GM18508 (cell line): Measurements from ENCODE around the gene LAIR1.
"Not testable (repeated sequence)": the region's sequence is repeated elsewhere in the genome, so short reads cannot be mapped to it uniquely, and the experiment has no call there.

Experiments used
- ATAC-seq: cut with Tn5 transposase; IDR thresholded peaks from one replicate; pipeline ENCODE4 v1.9.1; 2021; ENCODE audit warnings: moderate number of reproducible peaks; ENCODE audit not compliant: insufficient read depth, unreplicated experiment

LAIR1 gene

DNA sequence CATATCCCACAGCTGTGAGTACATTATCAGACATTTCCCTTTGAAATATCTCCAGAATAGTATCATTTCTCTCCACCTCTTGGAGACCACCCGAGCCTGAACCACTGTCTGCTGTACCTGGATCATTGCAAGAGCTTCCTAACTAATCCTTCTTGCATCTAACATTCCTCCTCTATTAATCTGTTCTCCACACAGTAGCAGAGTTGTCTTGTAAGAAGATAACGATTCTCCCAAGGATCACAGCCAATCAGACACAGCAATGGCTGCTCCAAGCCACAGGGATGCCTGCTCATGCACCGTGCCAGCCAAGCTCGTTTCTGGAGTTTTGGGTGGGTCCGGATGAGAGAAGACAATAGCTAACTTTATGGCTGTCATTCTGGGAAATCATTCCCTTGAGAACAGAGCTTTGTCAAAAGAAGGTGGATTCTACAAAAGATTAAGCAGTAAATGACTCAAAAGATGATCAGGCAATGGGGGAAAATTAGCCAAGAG lies 14.5 kb upstream of the LAIR1 start:
- ATAC-seq, result no peak

DNA sequence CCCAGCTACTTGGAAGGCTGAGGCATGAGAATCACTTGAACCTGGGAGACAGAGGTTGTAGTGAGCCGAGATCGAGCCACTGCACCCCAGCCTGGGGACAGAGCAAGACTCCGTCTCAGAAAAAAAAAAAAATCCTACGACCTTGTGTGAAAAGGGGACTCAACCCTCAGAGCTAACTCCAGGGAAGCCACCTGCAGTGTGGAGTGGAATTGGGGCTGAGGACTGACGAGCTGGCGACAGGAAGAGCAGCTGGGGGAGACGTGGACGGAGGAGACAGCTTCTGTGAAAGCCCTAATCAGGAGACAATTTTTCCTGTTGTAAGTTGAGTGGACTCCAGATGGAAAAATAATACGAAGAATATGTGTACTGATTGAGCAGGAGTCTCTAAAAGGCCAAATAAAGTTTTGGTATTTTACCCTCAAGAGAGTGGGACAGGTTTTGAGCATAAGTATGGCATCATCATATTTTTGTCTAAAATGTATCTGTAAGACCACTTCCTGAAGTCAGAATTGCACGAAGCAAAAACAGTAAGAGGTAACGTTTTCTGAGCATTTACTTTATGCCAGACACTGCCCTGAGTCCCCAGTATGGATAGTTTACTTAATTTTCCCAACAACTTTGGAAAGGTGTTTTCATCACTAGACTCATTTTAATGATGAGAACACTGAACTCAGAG lies 12.0 kb upstream of the LAIR1 start:
- no peak for ATAC-seq

DNA sequence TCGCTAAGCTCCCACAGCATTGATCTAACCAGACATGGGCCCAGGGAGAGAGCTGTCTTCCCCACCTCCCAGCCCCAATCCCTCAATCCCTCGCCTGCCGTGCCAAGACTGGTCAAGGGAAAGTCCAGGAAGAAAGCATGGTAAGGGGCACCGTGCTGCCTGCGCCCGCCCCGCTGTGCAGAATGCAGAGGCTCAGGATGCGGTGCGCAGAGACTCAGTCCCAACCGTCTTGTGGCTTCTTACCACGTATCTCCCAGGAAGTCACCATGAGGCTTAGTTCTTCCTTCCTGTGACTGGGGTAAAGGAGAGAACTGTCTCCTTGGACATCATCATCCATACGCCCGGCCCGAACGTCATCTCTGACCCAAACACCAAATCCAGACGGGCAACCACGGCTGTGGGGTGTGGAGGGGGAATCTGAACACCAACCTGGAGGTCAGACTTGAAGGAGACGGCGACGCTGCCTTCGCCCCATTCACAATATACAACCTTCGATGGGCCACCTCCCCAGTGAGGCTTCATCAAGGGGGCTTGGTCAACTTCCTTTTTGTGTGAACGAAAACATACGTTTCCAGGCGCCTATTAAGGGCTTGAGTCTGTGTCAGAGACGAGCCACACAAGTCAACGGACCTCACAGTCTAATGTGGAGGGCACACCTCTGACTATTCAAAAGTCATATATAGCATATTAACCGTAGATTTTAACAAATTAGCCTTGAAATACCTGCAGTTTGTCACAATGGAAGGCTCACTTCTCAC lies 10.6 kb upstream of the LAIR1 start:
- not testable (repeated sequence) for ATAC-seq

DNA sequence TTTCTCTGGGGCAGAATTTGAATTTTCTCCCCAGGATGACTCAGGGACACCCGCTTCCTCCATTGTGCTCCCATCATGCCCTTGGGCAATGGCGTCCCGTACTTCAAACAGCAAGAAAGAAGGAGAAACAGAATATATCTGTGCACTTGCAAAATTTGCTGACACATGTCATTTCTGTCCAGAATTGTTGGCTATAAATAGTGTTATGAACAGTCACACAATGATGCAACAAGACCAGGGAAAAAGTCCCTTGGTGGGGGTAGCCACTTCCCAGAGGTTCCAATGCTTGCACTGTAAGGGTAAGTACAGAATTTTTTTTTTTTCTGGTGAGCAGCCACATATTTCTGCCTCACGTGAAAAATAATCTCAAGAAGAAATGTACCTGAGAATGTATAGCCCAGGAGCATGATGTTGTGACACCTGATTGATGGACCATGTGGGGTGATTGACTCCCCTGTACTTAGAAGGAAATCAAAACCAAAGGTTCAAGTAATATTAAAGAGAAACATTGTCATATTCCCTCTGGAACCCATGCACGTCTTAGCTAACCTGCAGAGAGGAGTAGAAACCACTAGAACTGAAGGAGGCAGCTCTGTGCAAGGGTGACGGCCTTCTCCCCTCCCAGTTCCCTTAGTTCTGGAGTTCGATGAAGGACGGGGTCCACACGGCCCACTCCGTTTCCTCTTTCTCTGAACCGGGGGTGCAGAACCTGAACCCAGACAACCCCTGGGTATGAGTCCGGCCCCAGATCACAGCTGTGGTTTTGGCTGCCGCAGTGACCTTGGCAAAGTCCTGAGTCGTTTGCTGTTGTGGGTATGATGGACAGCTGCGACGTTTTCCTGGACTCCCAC lies 9.3 kb upstream of the LAIR1 start:
- no peak for ATAC-seq

DNA sequence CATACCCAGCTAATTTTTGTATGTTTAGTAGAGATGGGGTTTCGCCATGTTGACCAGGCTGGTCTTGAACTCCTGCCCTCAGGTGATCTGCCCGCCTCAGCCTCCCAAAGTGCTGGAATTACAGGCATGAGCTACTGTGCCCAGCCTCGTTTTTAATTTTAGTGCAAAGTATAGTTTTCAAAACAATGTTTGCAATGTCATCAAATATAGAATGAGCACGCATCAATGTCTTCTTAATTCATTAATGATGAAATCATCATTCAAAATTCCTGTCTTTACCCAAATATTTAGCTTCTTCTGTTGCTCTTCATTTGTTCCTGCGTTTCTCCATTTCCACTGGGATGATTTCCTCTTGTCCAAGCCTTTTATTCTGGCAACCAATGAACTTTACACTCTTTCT lies 6.7 kb upstream of the LAIR1 start:
- not testable (repeated sequence) for ATAC-seq

DNA sequence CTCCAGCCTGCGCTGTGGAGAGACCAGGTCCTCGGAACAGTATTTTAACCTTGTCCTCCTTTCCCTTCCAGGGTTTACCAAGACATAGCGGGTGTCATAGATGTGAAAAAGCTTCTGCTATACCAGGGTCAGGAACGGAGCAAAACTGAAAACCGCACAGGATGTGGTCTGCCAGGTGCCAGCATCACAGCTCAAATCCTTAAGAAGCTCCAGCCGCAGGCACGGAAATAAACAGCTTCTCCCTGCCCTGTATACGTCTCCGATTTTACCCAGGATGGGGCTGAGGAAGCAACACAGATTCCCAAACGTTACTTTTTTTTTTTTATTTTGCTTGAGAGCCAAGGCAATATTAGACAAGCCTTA lies 5.7 kb upstream of the LAIR1 start:
- not testable (repeated sequence) for ATAC-seq

DNA sequence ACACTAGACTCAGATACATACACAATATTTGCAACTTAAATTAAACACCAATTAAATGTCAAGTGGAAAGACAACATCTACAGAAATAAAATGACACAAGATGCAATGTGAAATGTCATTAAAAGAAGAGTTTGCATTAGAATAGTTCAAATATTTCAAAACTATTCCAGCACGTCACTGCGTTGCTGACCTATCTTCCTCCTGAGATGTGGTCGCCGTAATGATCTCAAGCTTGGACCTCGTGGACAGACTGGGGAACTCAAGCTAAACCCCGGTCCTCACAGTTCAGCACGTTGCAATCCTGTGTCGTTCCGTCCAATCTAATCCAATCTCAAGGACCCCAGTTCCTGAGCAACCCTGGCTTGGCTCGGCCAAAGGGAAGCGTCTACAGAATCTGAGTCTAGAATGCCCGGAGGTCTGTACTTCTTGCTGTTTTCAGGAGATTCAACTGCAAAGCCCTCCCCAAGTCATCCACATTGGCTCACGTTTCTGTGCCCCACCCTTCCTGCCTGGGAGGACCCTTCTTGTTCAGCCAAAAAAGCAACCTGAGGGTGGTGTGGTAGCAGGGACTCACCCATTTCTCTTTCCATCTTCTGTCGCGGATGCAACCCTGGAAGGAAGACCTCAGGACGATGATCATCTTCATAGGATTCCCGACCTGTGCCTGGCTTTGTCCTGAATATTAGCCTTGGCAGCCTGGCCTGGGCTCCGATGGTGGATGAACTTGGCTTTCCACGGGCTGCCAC lies 5.1 kb upstream of the LAIR1 start:
- not testable (repeated sequence) for ATAC-seq

DNA sequence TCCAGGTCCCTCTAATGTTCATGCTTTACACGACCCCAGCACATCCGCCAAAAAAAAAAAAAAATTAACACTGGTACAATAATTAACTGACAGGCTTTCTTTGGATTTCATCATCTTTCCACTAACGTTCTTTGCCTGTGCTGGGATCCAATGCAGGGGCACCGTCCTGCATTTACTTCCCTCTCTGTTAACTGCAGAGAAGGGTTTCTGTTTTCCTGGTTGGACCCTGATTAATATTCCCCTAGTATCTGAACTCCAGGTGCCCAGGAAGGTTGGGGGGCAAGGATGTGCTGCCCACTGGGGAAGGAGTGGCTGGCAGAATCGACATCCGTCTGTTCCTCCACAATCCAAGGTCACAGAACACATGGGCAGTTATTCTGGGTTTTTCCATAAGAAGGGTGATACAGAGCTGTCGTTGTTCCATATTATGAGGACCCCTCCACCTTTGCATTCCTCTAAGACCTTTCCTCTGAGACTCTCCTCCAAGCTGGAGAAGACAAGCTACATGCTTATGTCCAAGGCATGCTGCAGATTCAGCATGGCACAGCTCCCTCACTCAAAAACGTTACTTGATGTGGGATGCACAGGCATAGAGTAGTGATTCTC lies 4.5 kb upstream of the LAIR1 start:
- no peak for ATAC-seq

DNA sequence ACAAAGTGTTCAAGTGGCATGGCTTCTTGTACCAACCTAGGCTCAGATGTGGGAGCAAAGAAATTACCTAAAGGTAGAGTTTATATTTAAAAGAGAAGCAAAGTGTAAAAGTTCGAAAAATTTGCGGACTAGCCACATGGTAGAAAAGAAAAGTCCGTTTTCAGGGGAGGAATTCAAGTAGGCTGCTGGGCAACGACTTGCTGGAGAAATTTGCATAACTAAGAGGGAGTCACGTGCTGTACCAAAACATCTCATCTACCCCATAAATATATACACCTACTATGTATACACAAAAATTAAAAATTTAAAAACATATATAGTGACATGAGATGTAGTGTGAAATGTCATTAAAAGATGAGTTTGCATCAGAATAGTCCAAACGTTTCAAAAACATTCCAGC lies 2.1 kb upstream of the LAIR1 start:
- no peak for ATAC-seq

DNA sequence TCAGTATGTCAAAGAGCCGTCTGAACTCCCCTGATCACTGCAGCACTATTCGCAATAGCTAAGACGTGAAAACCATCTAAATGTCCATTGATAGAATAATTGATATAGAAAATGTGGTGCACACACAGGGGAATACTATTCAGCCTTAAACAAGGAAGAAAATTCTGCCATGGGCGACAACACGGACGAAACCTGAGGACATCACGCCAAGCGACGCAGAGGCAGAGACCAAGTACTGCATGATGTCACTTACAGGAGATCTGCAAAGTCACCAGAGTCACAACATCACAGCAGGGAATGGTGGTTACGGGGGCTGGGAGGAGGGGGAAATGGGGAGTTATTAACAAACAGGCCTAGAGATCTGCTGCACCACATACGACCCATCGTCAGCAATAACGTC lies 1.1 kb upstream of the LAIR1 start:
- ATAC-seq, result not testable (repeated sequence)

DNA sequence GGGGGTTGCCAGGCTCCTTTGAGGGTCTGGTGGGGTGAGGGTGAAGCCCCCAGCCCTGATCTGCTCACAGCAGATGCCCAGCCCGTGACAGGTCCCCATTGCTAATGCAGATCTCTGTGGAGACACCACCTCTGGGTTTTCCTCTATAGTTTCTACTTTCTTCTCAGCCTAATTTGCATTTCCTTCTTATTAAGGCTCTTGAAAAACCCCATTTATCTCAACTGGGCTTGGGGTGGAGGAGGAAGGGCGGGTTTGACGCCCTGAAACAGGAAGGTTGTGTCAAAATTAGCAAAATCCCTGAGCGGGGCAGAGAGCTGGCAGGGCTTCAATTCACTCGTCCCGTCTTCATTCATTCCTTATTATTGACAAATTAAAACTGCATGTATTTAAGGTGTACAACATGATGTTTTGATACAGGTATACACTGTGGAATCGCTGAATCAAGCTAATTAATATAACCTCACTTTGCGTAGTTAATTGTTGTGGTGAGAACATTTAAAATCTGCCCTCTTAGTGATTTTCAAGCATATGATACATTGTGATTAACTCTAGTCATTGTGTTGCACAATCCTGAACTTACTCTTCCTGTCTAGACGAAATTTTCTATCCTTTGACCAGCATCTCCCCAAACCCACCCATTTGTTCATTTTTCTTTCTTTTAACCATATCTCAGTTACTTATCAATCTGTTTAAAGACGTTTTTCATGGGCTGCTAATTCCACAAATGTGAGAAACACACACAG lies 2.9 kb downstream of the LAIR1 start:
- ATAC-seq, result not testable (repeated sequence)

DNA sequence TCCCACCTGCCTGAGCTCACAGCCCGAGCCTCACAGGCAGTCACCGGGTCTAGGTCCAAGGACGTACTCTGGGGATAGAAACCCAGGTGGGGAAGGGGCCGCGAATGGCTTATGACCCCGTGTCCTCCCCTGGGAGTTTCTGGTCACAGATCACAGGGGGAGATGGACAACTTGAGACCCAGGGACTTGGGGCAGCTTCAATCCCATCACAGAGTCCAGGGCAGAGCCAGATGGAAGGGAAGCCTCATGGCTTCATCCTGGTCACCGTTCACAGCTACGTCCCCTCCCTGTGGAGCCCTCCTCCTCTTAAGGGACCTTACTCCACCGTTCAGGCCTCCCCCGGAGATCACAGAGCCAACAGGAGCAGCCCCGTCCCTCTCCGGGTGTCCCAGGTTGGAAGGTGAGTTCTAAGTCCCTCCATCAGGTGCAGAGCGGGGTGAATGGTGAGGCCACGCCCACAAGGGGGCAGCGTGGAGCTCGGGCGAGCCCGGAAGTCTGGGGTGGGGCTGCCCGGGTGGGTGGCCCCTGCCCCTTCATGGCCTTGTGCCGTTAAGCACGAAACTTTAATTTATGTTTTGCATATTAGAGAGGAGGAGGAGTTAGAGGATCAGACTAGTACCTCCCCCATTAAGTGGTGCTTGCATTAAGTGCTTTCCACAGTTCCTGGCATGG lies 5.4 kb downstream of the LAIR1 start:
- ATAC-seq, result not testable (repeated sequence)

DNA sequence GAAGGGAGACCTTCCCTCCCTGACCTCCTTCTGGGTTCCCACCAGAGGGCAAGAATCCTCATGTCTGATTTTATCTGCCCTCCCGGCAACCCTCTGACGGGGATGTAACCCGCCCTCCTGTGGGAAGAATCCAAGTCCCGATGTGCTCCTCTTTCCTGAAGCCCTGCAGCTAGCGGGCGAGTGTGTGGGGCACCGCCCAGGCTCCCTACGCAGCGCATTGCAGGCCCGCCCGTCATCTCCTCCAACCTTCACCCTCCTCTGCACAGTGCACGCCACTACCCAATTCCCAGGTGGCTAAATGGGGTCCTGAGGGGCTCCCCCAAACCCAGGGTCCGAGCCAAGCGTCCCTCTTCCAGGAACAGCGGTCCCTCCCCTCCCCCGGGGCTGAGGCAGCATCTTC lies 7.3 kb downstream of the LAIR1 start:
- no peak for ATAC-seq

DNA sequence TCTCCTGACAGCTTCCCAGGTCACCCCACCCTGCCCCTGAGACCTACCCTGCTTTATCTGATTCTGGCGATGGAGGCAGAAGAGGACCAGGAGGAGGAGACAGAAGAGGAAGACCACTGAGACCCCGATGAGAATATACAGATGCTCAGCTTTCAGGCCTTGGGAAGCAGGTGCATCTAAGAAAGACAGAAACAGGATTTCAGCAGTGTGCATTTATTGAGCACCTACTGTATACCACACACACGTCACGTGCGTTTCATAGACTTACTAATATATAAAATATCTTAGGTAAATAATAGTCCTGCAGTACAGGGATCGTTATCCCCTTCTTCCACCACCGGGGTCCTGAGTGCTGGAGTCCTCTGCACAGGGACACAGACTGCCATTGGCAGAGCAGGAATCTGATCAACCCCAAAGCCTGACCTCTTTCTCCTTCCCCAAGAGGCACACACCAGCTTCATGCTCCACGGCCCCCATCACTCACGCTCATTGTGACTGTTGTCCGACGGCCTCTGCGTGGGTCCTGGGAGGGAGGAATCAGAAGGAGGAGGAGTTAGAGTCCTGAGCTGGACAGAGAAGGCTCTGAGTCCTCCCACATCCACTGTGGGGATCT lies 8.2 kb downstream of the LAIR1 start:
- no peak for ATAC-seq

DNA sequence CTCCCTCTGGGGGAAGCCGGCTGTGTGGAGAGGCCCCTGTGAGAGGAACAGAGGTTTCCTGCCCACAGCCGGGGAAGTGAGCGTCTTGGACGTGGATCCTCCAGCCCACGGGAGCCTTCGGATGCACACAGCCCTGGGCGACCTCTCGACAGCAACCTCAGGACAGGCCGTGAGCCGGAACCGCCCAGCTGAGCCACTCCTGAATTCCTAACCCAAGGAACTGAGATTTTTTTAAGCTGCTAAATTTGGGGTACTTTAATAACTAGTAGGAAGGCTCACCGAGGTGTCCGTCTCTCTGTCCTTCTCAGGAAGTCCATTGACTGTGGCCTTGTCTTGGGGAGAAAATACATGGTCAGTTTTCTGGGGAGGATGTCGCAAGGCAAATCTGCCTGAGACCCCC lies 9.1 kb downstream of the LAIR1 start:
- no peak for ATAC-seq

DNA sequence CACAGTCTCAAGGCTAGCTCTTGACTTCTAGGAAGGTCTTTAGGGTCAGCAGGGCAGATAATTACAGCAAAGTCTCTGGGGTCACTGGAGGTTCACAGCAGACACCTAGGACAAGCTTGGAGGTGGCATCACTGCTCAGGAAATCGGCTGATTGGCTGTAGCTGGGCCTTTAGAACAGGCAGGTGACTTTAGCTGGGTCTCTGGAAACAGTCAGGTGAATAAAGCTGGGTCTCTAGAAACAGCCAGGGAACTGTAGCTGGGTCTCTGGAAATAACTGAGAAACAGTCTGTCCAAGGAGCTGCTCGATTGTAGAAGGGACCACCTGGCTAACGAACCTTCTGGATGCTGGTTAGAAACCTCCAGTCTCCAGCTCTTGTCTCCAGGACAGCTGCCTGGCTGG lies 10.0 kb downstream of the LAIR1 start:
- no peak for ATAC-seq

DNA sequence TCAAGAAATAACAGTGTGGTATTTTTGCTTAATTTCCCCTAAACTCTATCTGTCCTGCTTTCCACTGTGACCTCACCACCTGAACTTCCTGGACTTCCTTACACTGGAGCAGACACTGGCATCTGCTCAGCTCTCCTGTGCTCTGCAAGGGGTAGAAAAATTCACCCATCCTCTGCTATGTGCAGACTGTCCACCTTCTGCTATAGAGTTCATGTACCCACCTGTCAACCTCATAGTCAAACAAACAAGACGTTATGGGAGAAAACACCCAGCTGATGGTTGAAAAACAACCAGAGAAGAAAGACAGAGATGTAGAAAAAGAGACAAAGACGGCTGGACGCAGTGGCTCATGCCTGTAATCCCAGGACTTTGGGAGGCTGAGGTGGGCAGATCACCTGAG lies 12.2 kb downstream of the LAIR1 start:
- ATAC-seq, result no peak

DNA sequence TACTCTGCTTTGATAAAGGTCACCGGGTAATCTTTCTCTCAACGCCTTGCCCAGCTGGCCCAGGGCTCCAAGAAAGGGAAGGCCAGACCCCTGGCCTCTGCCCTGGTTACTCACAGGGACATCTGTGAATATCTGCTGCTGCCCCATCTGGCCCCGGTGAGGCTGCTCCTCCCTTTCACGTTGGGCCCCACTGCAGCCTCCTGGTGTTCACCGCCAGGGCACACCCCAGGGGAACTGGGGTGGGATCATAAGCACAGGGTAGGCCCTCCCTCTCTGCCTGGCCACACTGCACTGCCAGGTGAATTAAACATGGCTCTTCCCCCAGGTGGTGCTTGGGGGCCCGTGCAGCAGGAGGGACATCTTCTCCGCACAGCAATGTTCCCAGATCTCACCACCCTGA lies 12.7 kb downstream of the LAIR1 start:
- no peak for ATAC-seq
